SU-DHL-6 (cell line): ENCODE data around the gene CIART.

Experiments
- CTCF ChIP-seq: fragments of 200-600 bp; sonication (generic); IDR thresholded peaks from one replicate; pipeline ENCODE4 v1.5.1; 2017; ENCODE audit warnings: antibody characterized with exemption, mild to moderate bottlenecking, low read length, moderate library complexity; ENCODE audit not compliant: insufficient read depth, poor library complexity, severe bottlenecking
- EZH2phosphoT487 ChIP-seq: fragments of 200-600 bp; sonication (generic), shearing (Covaris generic); conservative IDR thresholded peaks from 2 replicates; pipeline ENCODE4 v1.6.1; 2018; ENCODE audit warnings: mild to moderate bottlenecking, antibody characterized with exemption, low read length, moderate library complexity, mixed read lengths

- TF ChIP-seq CTCF (no peak), EZH2phosphoT487 (no peak)
Observed at GRCh38 chr1:150259758-150260669, 22.3 kb upstream of the CIART start.
